Lower leg skin (tissue), 4 donors: Measurements from ENCODE around the gene NOL12. TPM values are rescaled to one million over a fixed set of nuclear protein-coding genes. Genes with fewer than 3 reads are reported as not detected.
"Not testable (repeated sequence)": the region's sequence is repeated elsewhere in the genome, so short reads cannot be mapped to it uniquely, and the experiment has no call there.

Experiments used
- DNase-seq, 2 donors: peaks; one replicate each; pipeline ENCODE4 v3.0.0-alpha.2; 2019; ENCODE audit warnings: low spot score in 2 of 2
- H3K4me3 ChIP-seq: fragments of 200-600 bp; sonication (generic); 2 replicates; pipeline ENCODE4 v1.5.1; 2017; ENCODE audit warnings: mild to moderate bottlenecking, low read depth; ENCODE audit not compliant: poor library complexity, severe bottlenecking
- CTCF ChIP-seq, 3 donors: fragments of 450-650 bp; IDR thresholded peaks; one replicate each; pipeline ENCODE4 v1.5.1; 2016; ENCODE audit warnings: antibody characterized with exemption in 3 of 3, mild to moderate bottlenecking in 3 of 3, moderate library complexity in 2 of 3
- POLR2A ChIP-seq, 2 donors: fragments of 450-650 bp; IDR thresholded peaks; one replicate each; pipeline ENCODE4 v1.6.1; 2016 to 2017; ENCODE audit warnings: antibody characterized with exemption in 2 of 2, mild to moderate bottlenecking in 1 of 2, moderate library complexity in 1 of 2
- WGBS, 2 donors: methylation state at CpG; one replicate each; pipeline ENCODE4 v1.1.5; 2018; 5-methylcytosine and 5-hydroxymethylcytosine counted together
- intact Hi-C: fragments of 100-400 bp; cut with DNase I; formaldehyde crosslinking; loops from one replicate; pipeline ENCODE4 v1.15.0; 2023; ENCODE audit warnings: low total_unique reads
- total RNA-seq, 4 donors: library from RNA; depleted of rRNA; stranded (reverse); fragments of >200 nt; gene quantifications; one replicate each; pipeline ENCODE4 v1.1.0, GENCODE V29; 2016

NOL12 gene
- total RNA-seq, 4 donors from 2014 or later: 24.3 to 72.3 (median 36.1) TPM

GRCh38 chr22:37647928-37648327 lies 38.2 kb upstream of the NOL12 start:
- WGBS, 2 donors: 71 to 76% methylated on average over 7 to 9 of the region's 9 CpGs
- no peak for DNase-seq
- TF ChIP-seq POLR2A (IDR thresholded peaks at IDR 0.05) (no peak), CTCF (IDR thresholded peaks at IDR 0.05) (no peak)
- intact Hi-C loops: loop anchor here (10.0 kb wide), 1 partner anchor 147 kb away; no protein-coding TSS in a partner anchor
- H3K4me3 ChIP-seq: no peak overlapping the region

- intact Hi-C loops: no loop called here
- TF ChIP-seq CTCF (IDR thresholded peaks at IDR 0.05) (no peak), POLR2A (IDR thresholded peaks at IDR 0.05) (no peak)
- DNase-seq: no peak
- H3K4me3 ChIP-seq: no peak overlapping the region
- WGBS, 2 donors: 95 to 96% methylated on average over 17 of the region's 17 CpGs
These were observed 35.5 kb upstream of the NOL12 start for GRCh38 chr22:37650463-37651136.

GRCh38 chr22:37654563-37655251 lies 31.4 kb upstream of the NOL12 start:
- no peak overlapping the region for H3K4me3 ChIP-seq
- WGBS, 2 donors: 75 to 87% methylated on average over 14 of the region's 14 CpGs
- intact Hi-C loops: no loop called here
- DNase-seq: no peak
- no peak for TF ChIP-seq POLR2A (IDR thresholded peaks at IDR 0.05)
- TF ChIP-seq CTCF (IDR thresholded peaks at IDR 0.05): no peak

GRCh38 chr22:37655252-37655563 lies 30.9 kb upstream of the NOL12 start:
- intact Hi-C loops: no loop called here
- no peak for DNase-seq
- no peak for TF ChIP-seq CTCF (IDR thresholded peaks at IDR 0.05)
- TF ChIP-seq POLR2A (IDR thresholded peaks at IDR 0.05): no peak
- 85 to 89% methylated on average over 11 to 17 of the region's 17 CpGs for WGBS, 2 donors
- no peak overlapping the region for H3K4me3 ChIP-seq

GRCh38 chr22:37656583-37656982 lies 29.6 kb upstream of the NOL12 start:
- DNase-seq, H3K4me3 ChIP-seq, intact Hi-C loops: not testable (repeated sequence)
- 89 to 90% methylated on average over 4 of the region's 4 CpGs for WGBS, 2 donors

GRCh38 chr22:37657590-37658132 lies 28.5 kb upstream of the NOL12 start:
- WGBS, 2 donors: 14 to 17% methylated on average over 6 of the region's 6 CpGs
- TF ChIP-seq POLR2A (IDR thresholded peaks at IDR 0.05) (no peak), CTCF (IDR thresholded peaks at IDR 0.05) (no peak)

More at GRCh38 chr22:37657590-37658132, 28.5 kb upstream of the NOL12 start:
- intact Hi-C loops: no loop called here
- no peak for DNase-seq
- H3K4me3 ChIP-seq: no peak overlapping the region
